Prostate gland (tissue), 2 donors: ENCODE data around the gene ASS1. TPM values are rescaled to one million over a fixed set of nuclear protein-coding genes. Genes with fewer than 3 reads are reported as not detected.

Experiments
- DNase-seq: peaks from one replicate; pipeline ENCODE4 v3.0.0-alpha.2; 2019; ENCODE audit warnings: low spot score
- H3K27ac ChIP-seq, 2 donors: fragments of 200-600 bp; sonication (generic); 2 replicates each; pipeline ENCODE4 v1.5.1; 2017 to 2019
- H3K27me3 ChIP-seq: fragments of 200-600 bp; sonication (generic); replicated peaks from 2 replicates; pipeline ENCODE4 v1.5.1; 2019; ENCODE audit not compliant: insufficient read depth
- H3K36me3 ChIP-seq, 2 donors: fragments of 200-600 bp; sonication (generic); 1 replicate in 1 of 2; 2 replicates in 1 of 2; pipeline versions ENCODE4 v1.5.1 to v1.8.1; 2017 to 2019
- H3K4me1 ChIP-seq: fragments of 200-600 bp; sonication (generic); replicated peaks from 2 replicates; pipeline ENCODE4 v1.5.1; 2019
- H3K4me3 ChIP-seq, 2 donors: fragments of 200-600 bp; sonication (generic); 2 replicates each; pipeline ENCODE4 v1.5.1; 2017 to 2019
- H3K9me3 ChIP-seq: fragments of 200-600 bp; sonication (generic); 2 replicates; pipeline ENCODE4 v1.5.1; 2017
- POLR2A ChIP-seq: fragments of 450-650 bp; IDR thresholded peaks from one replicate; pipeline ENCODE4 v1.6.1; 2016; ENCODE audit warnings: antibody characterized with exemption, mild to moderate bottlenecking
- POLR2AphosphoS5 ChIP-seq: sonication (generic); formaldehyde crosslinking; IDR thresholded peaks from one replicate; pipeline ENCODE4 v1.6.1; 2017; ENCODE audit warnings: antibody characterized with exemption
- WGBS: methylation state at CpG from one replicate; pipeline ENCODE4 v1.1.5; 2018; 5-methylcytosine and 5-hydroxymethylcytosine counted together
- intact Hi-C: fragments of 100-400 bp; cut with DNase I; formaldehyde crosslinking; loops from one replicate; pipeline ENCODE4 v1.14.2; 2022
- total RNA-seq, 2 donors: library from RNA; depleted of rRNA; stranded (reverse); fragments of >200 nt; gene quantifications; one replicate each; pipeline ENCODE4 v1.1.0, GENCODE V29; 2016
- TF ChIP-seq, protein P1 (sequence below), 4 experiments: fragments of 200-600 bp in 2 of 4; fragments of 450-650 bp in 2 of 4; sonication (generic) in 2 of 4; IDR thresholded peaks; 1 replicate in 3 of 4; 2 replicates in 1 of 4; pipeline ENCODE4 v1.5.1; 2016 to 2019; ENCODE audit warnings: antibody characterized with exemption in 4 of 4, mild to moderate bottlenecking in 2 of 4, moderate library complexity in 2 of 4

The ASS1 gene
- total RNA-seq, 2 donors from 2014 or later, result 59.4 to 228 TPM

DNA sequence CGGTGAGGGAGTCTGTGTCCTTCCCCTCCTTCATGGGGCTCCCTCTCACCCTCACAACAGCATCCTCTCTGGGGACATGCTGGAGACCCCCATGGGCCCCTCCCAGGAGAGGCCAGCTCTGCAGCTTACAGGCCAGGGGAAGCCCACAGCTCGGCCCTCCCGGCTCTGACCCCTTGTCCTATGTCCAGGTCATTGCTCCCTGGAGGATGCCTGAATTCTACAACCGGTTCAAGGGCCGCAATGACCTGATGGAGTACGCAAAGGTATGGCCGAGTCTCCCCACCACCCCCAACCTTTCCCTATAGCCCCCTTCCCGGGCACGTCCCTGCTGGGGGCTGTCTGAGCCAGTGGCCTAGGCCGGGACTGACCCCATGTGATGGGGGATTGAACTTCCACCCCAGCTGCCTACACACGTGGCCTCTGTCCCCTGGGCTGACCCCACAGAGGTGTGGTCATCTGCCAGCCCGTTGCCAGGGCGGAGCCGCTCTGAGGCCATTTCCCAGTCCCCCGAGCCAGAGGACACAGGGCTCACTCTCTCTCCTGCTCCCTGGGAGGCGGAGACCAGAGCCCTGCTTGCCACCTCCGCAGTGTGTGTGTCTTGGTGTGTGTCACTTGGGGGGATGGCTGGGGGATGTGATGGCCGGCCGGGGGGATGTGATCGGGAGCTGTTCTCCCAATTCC is 21.9 kb downstream of the ASS1 start:
- intact Hi-C loops, result no loop called here
- H3K9me3 ChIP-seq, result no peaks in the 10 kb centered on the region

DNA sequence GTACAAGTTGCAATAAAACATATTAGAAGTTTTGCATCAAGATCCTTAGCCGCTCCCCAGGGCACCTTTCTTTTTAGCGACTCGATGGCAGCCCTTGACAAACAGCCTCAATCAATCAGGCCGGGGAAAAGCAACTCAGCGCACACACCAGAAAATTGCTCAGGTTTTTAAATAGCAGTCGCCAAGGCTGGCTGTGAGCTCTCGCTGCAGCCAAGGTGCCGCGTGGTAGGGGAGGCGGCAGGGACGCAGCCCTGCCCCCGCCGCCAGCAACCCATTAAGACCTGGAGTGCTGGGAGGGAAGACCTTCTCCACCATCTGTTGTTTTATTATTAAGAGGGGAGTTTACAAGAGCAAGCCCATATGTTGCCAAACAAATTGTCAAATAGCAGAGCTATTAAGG is 22.6 kb downstream of the ASS1 start:
- no peak overlapping the region for H3K27ac ChIP-seq
- TF ChIP-seq POLR2A, result no peak
- TF ChIP-seq, protein P1, sequence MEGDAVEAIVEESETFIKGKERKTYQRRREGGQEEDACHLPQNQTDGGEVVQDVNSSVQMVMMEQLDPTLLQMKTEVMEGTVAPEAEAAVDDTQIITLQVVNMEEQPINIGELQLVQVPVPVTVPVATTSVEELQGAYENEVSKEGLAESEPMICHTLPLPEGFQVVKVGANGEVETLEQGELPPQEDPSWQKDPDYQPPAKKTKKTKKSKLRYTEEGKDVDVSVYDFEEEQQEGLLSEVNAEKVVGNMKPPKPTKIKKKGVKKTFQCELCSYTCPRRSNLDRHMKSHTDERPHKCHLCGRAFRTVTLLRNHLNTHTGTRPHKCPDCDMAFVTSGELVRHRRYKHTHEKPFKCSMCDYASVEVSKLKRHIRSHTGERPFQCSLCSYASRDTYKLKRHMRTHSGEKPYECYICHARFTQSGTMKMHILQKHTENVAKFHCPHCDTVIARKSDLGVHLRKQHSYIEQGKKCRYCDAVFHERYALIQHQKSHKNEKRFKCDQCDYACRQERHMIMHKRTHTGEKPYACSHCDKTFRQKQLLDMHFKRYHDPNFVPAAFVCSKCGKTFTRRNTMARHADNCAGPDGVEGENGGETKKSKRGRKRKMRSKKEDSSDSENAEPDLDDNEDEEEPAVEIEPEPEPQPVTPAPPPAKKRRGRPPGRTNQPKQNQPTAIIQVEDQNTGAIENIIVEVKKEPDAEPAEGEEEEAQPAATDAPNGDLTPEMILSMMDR (IDR thresholded peaks at IDR 0.05), result no peak
- TF ChIP-seq POLR2AphosphoS5, result no peak
- no peak for DNase-seq
- no peaks in the 10 kb centered on the region for H3K27me3 ChIP-seq
- H3K4me1 ChIP-seq, result no peaks in the 10 kb centered on the region
- no peak overlapping the region for H3K4me3 ChIP-seq
- intact Hi-C loops, result no loop called here
- no peaks in the 10 kb centered on the region for H3K9me3 ChIP-seq
- peaks cover 0 to 6% of the 10 kb centered on the region in 2 donors for H3K36me3 ChIP-seq
- 42% methylated on average over 13 of the region's 13 CpGs for whole genome bisulfite sequencing

More for the DNA sequence above, 21.9 kb downstream of the ASS1 start:
- no peaks in the 10 kb centered on the region for H3K4me1 ChIP-seq
- no peak overlapping the region for H3K27ac ChIP-seq
- peaks cover 0 to 6% of the 10 kb centered on the region in 2 donors for H3K36me3 ChIP-seq
- 77% methylated on average over 20 of the region's 20 CpGs for WGBS
- no peak overlapping the region for H3K4me3 ChIP-seq
- TF ChIP-seq, protein P1 (IDR thresholded peaks at IDR 0.05), result no peak
- no peak for TF ChIP-seq POLR2A
- DNase-seq, result no peak
- H3K27me3 ChIP-seq, result no peaks in the 10 kb centered on the region

DNA sequence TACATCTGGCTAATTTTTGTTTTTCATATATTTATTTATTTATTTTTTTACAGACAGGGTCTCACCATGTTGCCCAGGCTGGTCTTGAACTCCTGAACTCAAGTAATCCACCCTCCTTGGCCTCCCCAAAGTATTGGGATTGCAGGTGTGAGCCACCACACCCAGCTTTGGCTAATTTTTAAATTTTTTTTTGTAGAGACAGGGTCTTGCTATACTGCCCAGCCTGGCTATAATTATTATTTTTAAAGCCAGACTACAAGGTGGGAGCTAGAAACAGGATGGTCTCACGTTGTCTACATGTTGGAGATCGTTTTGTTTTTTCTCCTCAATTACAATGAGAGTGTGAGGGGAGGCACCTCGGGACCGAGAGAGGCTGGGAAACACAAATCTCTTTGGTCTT is 23.8 kb downstream of the ASS1 start:
- intact Hi-C loops, result no loop called here
- no peaks in the 10 kb centered on the region for H3K27me3 ChIP-seq
- TF ChIP-seq POLR2A, result no peak
- TF ChIP-seq, protein P1 (IDR thresholded peaks at IDR 0.05), result no peak
- TF ChIP-seq POLR2AphosphoS5, result no peak
- peaks cover 0 to 6% of the 10 kb centered on the region in 2 donors for H3K36me3 ChIP-seq
- H3K27ac ChIP-seq, result no peak overlapping the region
- WGBS, result 80% methylated on average over 4 of the region's 4 CpGs
- DNase-seq, result no peak
- no peaks in the 10 kb centered on the region for H3K4me1 ChIP-seq
- H3K4me3 ChIP-seq, result no peak overlapping the region
- no peaks in the 10 kb centered on the region for H3K9me3 ChIP-seq

DNA sequence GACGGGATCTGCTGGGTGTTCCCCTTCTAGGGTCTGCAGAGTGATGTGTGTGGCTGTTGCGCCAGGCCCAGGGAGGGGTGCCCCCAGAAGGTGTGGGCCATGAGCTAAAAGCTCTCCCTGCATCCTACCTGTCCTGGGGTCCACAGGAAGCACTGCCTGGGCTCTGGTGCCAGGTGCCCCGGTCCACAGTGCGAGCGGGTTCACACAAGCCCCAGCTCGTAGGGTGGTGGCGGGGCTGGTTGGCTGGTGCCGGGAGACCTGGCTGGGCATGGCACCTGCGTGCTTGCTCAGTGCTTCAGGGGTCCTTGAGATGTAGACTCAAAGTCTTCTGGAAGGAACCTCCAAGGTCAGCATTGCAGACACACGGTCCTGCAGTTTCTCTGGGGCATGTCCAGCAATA is 25.5 kb downstream of the ASS1 start:
- intact Hi-C loops, result no loop called here
- Histone ChIP-seq H3K4me1 (no peaks in the 10 kb centered on the region), H3K4me3 (no peak overlapping the region), H3K27me3 (no peaks in the 10 kb centered on the region), H3K36me3 (peaks cover 0 to 6% of the 10 kb centered on the region in 2 donors), H3K27ac (no peak overlapping the region), H3K9me3 (no peaks in the 10 kb centered on the region)
- 73% methylated on average over 10 of the region's 10 CpGs for WGBS
- no peak for DNase-seq
- TF ChIP-seq POLR2A (no peak), POLR2AphosphoS5 (no peak)
- TF ChIP-seq, protein P1 (IDR thresholded peaks at IDR 0.05), result no peak

DNA sequence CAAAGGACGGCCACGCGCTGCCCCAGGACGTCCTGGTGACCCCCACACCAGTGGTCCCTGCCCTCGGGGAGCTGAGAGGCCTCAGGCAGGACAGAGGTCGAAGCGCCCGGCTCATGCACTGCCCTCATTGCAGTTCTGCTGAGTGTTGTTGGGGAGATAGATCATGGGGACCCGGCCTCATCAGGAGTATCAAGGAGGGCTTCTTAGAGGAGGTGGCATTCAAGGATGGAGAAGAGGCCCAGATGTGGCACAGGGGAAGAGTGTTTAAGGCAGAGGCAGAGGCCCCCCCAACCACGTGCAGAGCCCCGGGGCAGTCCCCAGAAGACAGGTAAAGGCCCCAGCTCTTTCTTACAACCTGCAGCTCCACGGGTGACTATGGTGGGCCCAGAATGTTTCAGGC is 26.2 kb downstream of the ASS1 start:
- TF ChIP-seq POLR2AphosphoS5, result no peak
- no peak for TF ChIP-seq POLR2A
- TF ChIP-seq, protein P1 (IDR thresholded peaks at IDR 0.05), result no peak
- H3K9me3 ChIP-seq, result no peaks in the 10 kb centered on the region
- H3K27ac ChIP-seq, result no peak overlapping the region
- no peak overlapping the region for H3K4me3 ChIP-seq
- intact Hi-C loops, result no loop called here
- no peak for DNase-seq
- H3K27me3 ChIP-seq, result no peaks in the 10 kb centered on the region
- H3K4me1 ChIP-seq, result no peaks in the 10 kb centered on the region
- H3K36me3 ChIP-seq, result peaks cover 0 to 6% of the 10 kb centered on the region in 2 donors
- 85% methylated on average over 12 of the region's 12 CpGs for WGBS
